GM12873 (cell line): ENCODE data around the gene TOLLIP.

ENCODE experiments used
- CTCF ChIP-seq: IDR thresholded peaks from 2 replicates; pipeline ENCODE4 v1.5.1; 2012; ENCODE audit warnings: low read depth, mild to moderate bottlenecking, moderate library complexity, low read length, control low read depth; ENCODE audit not compliant: insufficient read depth; ENCODE audit errors: missing control alignments

TOLLIP gene

GRCh38 chr11:1287928-1288327 is 21.5 kb downstream of the TOLLIP start:
- TF ChIP-seq CTCF, result no peak

GRCh38 chr11:1285876-1286275 is 23.6 kb downstream of the TOLLIP start:
- no peak for TF ChIP-seq CTCF

GRCh38 chr11:1285316-1285744 is 24.1 kb downstream of the TOLLIP start:
- no peak for TF ChIP-seq CTCF

GRCh38 chr11:1283906-1284305 is 25.5 kb downstream of the TOLLIP start:
- TF ChIP-seq CTCF, result no peak

GRCh38 chr11:1283091-1283511 is 26.3 kb downstream of the TOLLIP start:
- TF ChIP-seq CTCF, result no peak

- no peak for TF ChIP-seq CTCF
These were observed 27.5 kb downstream of the TOLLIP start for GRCh38 chr11:1281974-1282365.

- TF ChIP-seq CTCF, result no peak
These were observed 28.0 kb downstream of the TOLLIP start for GRCh38 chr11:1281326-1281973.
